IPS-NIHi7 (cell line): ENCODE measurements around the gene PHF20.
"Not testable (repeated sequence)": the region's sequence is repeated elsewhere in the genome, so short reads cannot be mapped to it uniquely, and the experiment has no call there.

Experiments used
- DNase-seq: peaks from one replicate; pipeline ENCODE4 v3.0.0; 2012; ENCODE audit warnings: mixed read lengths; ENCODE audit errors: extremely low spot score

Gene PHF20

GRCh38 chr20:35974256-35974655 is 202.4 kb downstream of the PHF20 start:
- no peak for DNase-seq

- DNase-seq, result no peak
These were observed 204.0 kb downstream of the PHF20 start for GRCh38 chr20:35975576-35976373.

- no peak for DNase-seq
These were observed 206.3 kb downstream of the PHF20 start for GRCh38 chr20:35978041-35978513.

- no peak for DNase-seq
These were observed 207.7 kb downstream of the PHF20 start for GRCh38 chr20:35979544-35979943.

- DNase-seq, result peak; percentile 9
These were observed 210.2 kb downstream of the PHF20 start for GRCh38 chr20:35981969-35982368.

GRCh38 chr20:35984382-35984781 is 212.6 kb downstream of the PHF20 start:
- no peak for DNase-seq

- DNase-seq, result no peak
These were observed 214.0 kb downstream of the PHF20 start for GRCh38 chr20:35985806-35986205.

- DNase-seq, result no peak
These were observed 217.2 kb downstream of the PHF20 start for GRCh38 chr20:35988910-35989463.

- DNase-seq, result peak; percentile 57
These were observed 219.4 kb downstream of the PHF20 start for GRCh38 chr20:35991142-35991771.

- DNase-seq, result peak; percentile 85
These were observed 221.0 kb downstream of the PHF20 start for GRCh38 chr20:35992713-35993335.

- DNase-seq, result peak; percentile 91
These were observed 223.2 kb downstream of the PHF20 start for GRCh38 chr20:35994994-35995453.

- DNase-seq, result not testable (repeated sequence)
These were observed 224.7 kb downstream of the PHF20 start for GRCh38 chr20:35996492-35996891.
